Sigmoid colon (tissue), 7 donors: ENCODE measurements around the gene NUDT1. TPM values are rescaled to one million over a fixed set of nuclear protein-coding genes. Genes with fewer than 3 reads are reported as not detected.
A peak's percentile ranks its signal among the peaks of the same experiment; 100 is the strongest.

Experiments used
- DNase-seq: peaks from one replicate; pipeline ENCODE4 v3.0.0-alpha.2; 2019
- H3K27ac ChIP-seq, 4 donors: fragments of 200-600 bp; sonication (generic); one replicate each; pipeline ENCODE4 v1.5.1; 2016 to 2019; ENCODE audit warnings: mild to moderate bottlenecking in 1 of 4
- H3K27me3 ChIP-seq, 3 donors: fragments of 200-600 bp; sonication (generic); one replicate each; pipeline ENCODE4 v1.5.1; 2019; ENCODE audit warnings: mild to moderate bottlenecking in 1 of 3
- H3K36me3 ChIP-seq, 4 donors: fragments of 200-600 bp; sonication (generic); one replicate each; pipeline ENCODE4 v1.5.1; 2016 to 2019
- H3K4me1 ChIP-seq, 4 donors: fragments of 200-600 bp; sonication (generic); one replicate each; pipeline ENCODE4 v1.5.1; 2017 to 2019
- H3K4me3 ChIP-seq, 4 donors: fragments of 200-600 bp; sonication (generic); one replicate each; pipeline ENCODE4 v1.5.1; 2017 to 2019; ENCODE audit warnings: mild to moderate bottlenecking in 2 of 4, moderate library complexity in 1 of 4
- H3K9me3 ChIP-seq, 4 donors: fragments of 200-600 bp in 3 of 4; sonication (generic) in 3 of 4; one replicate each; pipeline versions ENCODE4 v1.5.1 to v1.6.1; 2013 to 2019
- CTCF ChIP-seq, 4 experiments: fragments of 450-650 bp in 3 of 4; fragments of 200-600 bp in 1 of 4; IDR thresholded peaks; one replicate each; pipeline ENCODE4 v1.5.1; 2016 to 2019; ENCODE audit warnings: antibody characterized with exemption in 4 of 4, mild to moderate bottlenecking in 3 of 4, moderate library complexity in 2 of 4
- EP300 ChIP-seq, 4 donors: sonication (generic); formaldehyde crosslinking; IDR thresholded peaks; one replicate each; pipeline ENCODE4 v1.6.1; 2017; ENCODE audit warnings: antibody characterized with exemption in 4 of 4
- POLR2A ChIP-seq, 2 donors: fragments of 450-650 bp; IDR thresholded peaks; one replicate each; pipeline ENCODE4 v1.6.1; 2016; ENCODE audit warnings: antibody characterized with exemption in 2 of 2, mild to moderate bottlenecking in 2 of 2, moderate library complexity in 2 of 2
- POLR2AphosphoS5 ChIP-seq, 4 donors: sonication (generic); formaldehyde crosslinking; IDR thresholded peaks; one replicate each; pipeline ENCODE4 v1.6.1; 2017; ENCODE audit warnings: antibody characterized with exemption in 4 of 4
- WGBS, 2 donors: extraction: QIAGEN DNeasy Blood & Tissue Kit; methylation state at CpG; one replicate each; pipeline ENCODE4 v1.1.7; 2013; 5-methylcytosine and 5-hydroxymethylcytosine counted together
- intact Hi-C: fragments of 100-400 bp; cut with DNase I; formaldehyde crosslinking; loops from one replicate; pipeline ENCODE4 v1.15.1; 2023
- polyA plus RNA-seq, 3 donors: library from polyadenylated mRNA; stranded (reverse); fragments of 200-250 nt; gene quantifications; one replicate each; pipeline ENCODE4 v1.2.3, GENCODE V29; 2013
- total RNA-seq, 4 donors: library from RNA; depleted of rRNA; stranded (reverse); fragments of >200 nt; gene quantifications; one replicate each; pipeline ENCODE4 v1.1.0, GENCODE V29; 2016
- donor health status: healthy with polysubstance abuse.
- donor health status: Bipolar disorder and iron deficiency.
- donor health status: healthy.

The NUDT1 gene
- total and polyA plus RNA-seq, 7 donors, result 13.3 to 46.9 (median 27.0) TPM

DNA sequence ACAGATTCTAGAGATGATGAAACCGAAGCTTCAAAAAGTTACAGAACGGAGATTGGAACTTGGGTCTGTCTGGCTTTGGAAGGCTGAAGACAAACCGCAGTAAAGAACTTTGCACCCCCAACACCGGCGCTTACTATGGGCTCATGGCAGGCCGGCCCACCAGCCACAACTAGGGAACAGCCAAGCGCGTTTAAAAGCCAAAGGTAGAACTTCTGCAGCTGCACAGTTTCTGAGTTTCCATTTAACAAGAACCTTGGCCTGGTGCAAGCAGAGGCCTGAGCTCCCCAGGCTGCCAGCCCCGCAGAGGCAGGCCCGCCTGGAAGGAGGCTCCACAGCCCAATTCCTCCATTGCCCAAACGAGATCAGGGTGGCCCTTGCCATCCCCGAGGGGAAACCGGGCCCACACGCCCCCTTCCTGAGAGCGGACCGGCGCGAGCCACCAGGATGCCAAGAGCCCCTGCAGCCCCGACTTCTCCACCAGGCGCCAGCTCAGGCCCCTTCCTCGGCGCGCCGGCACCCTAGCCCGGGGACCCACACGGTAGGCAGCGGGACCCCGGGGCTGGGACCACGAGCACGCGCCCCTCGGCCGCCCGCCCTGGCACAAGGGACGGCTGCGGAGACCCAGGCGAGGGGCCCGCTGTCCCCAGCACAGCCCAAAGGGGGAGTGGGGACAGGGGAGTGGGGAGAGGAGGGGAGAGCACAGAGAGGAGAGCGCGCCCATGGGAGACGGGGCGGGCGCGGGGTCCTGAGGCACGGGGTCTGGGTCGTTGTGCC lies 9.8 kb upstream of the NUDT1 start:
- Histone ChIP-seq H3K9me3 (no peaks in the 10 kb centered on the region), H3K36me3 (peaks cover 0 to 47% (median 17%) of the 10 kb centered on the region in 4 donors), H3K27ac (peak overlapping the region; percentile 78 to 81 (median 80)), H3K4me3 (peak overlapping the region; percentile 74 to 99 (median 86)), H3K27me3 (no peaks in the 10 kb centered on the region), H3K4me1 (peaks cover 0 to 25% (median 24%) of the 10 kb centered on the region in 4 donors)
- 2% methylated on average over 46 of the region's 46 CpGs for WGBS, 2 donors
- intact Hi-C loops, result loop anchor here (2.0 kb wide), 1 partner anchor 123 kb away; the partner anchor contains the start of gene EIF3B
- TF ChIP-seq CTCF (IDR thresholded peaks at IDR 0.05) (no peak), EP300 (IDR thresholded peaks at IDR 0.05) (no peak), POLR2A (IDR thresholded peaks at IDR 0.05) (no peak), POLR2AphosphoS5 (IDR thresholded peaks at IDR 0.05) (no peak)
- no peak for DNase-seq

DNA sequence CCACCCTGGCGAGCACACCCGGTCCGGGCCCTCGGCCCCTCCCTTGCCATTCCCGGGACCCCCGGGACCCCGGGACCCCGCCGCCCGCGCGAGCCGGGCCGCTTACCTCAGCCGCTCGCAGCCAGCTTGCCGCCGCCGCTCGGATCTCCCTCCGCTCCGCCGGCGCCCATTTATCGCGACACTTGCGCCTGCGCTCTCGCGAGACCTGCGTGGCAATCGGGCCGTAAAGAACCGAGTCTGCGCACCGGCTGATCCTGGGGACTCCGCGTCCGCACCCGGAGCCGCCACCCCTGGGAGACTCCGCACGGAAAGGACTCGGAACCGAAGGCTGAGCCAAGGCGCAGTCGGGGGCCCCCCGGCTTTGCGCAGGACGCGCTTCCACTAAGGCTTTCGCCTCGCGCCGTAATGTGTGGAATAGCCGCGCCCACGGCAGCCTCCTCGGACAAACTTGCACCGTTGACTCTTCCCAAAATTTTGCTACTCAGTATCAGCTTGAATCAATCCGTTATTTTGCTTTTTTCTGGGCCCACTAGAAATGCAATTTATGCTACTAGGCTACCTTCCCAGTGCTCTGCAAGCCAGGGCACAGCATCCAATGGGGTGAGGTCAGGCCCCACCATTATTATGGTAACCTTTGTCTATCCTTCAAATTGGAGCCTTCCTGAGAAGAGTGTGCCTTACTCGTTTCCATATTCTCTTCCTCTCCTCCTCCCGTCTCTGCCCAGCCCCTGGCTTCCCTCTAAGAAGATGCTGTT lies 9.1 kb upstream of the NUDT1 start, which contains the start of gene MAD1L1:
TSS of gene MAD1L1 (minus strand) at position 180 of the 755 bp plus-strand sequence. CDS start 2,812 bp downstream, outside the sequence.
- H3K27ac ChIP-seq, result peak within 1 kb of the TSS; percentile 78 to 81 (median 80)
- TF ChIP-seq CTCF (IDR thresholded peaks at IDR 0.05) (no peak), POLR2AphosphoS5 (IDR thresholded peaks at IDR 0.05) (peak in 3 of 4 donors; percentile 26 to 63 (median 27))
- H3K4me1 ChIP-seq, result peaks cover 0 to 25% (median 24%) of the 10 kb centered on the region in 4 donors
- H3K4me3 ChIP-seq, result peak within 1 kb of the TSS; percentile 74 to 99 (median 86)
- H3K9me3 ChIP-seq, result no peaks in the 10 kb centered on the region
- intact Hi-C loops, result loop anchor here (2.0 kb wide), 1 partner anchor 122 kb away; the partner anchor contains the start of gene EIF3B
- no peaks in the 10 kb centered on the region for H3K27me3 ChIP-seq
- H3K36me3 ChIP-seq, result peaks cover 0 to 50% (median 15%) of the 10 kb centered on the region in 4 donors
- WGBS, 2 donors, result 1% methylated on average over 63 of the region's 63 CpGs
- peak; percentile 95 for DNase-seq

- H3K4me1 ChIP-seq, result peaks cover 0 to 25% (median 24%) of the 10 kb centered on the region in 4 donors
- 80 to 89% methylated on average over 3 of the region's 3 CpGs for WGBS, 2 donors
- H3K36me3 ChIP-seq, result peaks cover 0 to 56% (median 20%) of the 10 kb centered on the region in 4 donors
- H3K9me3 ChIP-seq, result no peaks in the 10 kb centered on the region
- no peaks in the 10 kb centered on the region for H3K27me3 ChIP-seq
- no peak for TF ChIP-seq EP300 (IDR thresholded peaks at IDR 0.05)
- no peak overlapping the region for H3K4me3 ChIP-seq
- DNase-seq, result no peak
- intact Hi-C loops, result loop anchor here (2.0 kb wide), 1 partner anchor 121 kb away; the partner anchor contains the start of gene EIF3B
- H3K27ac ChIP-seq, result no peak overlapping the region
Observed at GRCh38 chr7:2233926-2234325, 8.1 kb upstream of the NUDT1 start.

DNA sequence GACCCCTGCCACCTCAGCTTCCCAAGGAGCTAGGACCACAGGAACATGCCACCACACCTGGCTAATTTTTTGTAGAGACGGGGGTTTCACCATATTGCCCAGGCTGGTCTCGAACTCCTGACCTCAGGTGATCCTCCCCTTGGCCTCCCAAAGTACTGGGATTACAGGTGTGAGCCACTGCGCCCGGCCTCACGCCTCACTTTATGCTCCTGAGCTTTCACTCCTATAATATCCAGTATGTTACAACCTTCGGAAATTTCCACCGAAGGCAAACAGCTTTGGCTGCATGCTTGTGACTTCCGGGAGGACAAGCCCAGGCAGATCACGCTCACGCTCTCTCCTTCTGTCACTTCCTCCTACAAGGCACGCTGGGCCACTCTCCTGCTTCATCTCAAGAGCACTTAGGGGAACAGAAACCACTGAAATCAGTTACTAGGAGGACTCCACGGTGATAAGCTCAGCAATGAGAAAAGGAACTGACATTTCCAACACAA lies 4.9 kb upstream of the NUDT1 start:
- Histone ChIP-seq H3K36me3 (peaks cover 0 to 51% (median 20%) of the 10 kb centered on the region in 4 donors), H3K4me1 (peaks cover 0 to 20% (median 17%) of the 10 kb centered on the region in 4 donors), H3K27ac (peak overlapping the region in 2 of 4 donors; percentile 29 to 40), H3K27me3 (no peaks in the 10 kb centered on the region), H3K4me3 (no peak overlapping the region), H3K9me3 (no peaks in the 10 kb centered on the region)
- intact Hi-C loops, result no loop called here
- no peak for DNase-seq
- 75% methylated on average over 12 of the region's 12 CpGs for WGBS, 2 donors
- TF ChIP-seq POLR2A (IDR thresholded peaks at IDR 0.05), result no peak
- TF ChIP-seq EP300 (IDR thresholded peaks at IDR 0.05), result no peak
- TF ChIP-seq POLR2AphosphoS5 (IDR thresholded peaks at IDR 0.05), result peak in 1 of 4 donors; percentile 40
- TF ChIP-seq CTCF (IDR thresholded peaks at IDR 0.05), result no peak
